ENCODE measurements around the gene SMIM21.

The SMIM21 gene

DNA sequence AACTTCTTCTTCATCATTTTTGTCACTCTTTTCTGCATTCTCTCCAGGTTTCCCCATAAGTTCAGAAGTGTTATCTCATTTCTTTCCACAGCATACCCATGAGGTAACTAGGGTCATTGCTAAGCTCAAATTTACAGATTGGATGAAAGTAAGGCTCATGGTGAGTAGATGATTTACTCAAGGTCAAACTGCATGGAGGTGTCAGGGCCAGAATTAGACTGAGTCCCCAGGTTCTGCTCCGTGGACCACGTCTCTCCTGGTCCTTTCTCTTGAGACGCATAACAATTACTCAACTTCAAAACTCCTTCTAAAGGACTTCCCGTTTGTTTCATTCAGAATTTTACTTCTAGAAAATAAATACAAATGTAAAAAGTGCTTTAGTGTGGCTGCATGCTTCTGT lies 43.4 kb downstream of the SMIM21 start:
- peaks cover 4% of the 10 kb centered on the region for H3K27me3 ChIP-seq (replicated peaks; ENCODE audit: control insufficient read depth, insufficient read depth, low read length, poor library complexity, severe bottlenecking)
- H3K4me1 ChIP-seq (ENCODE audit: control insufficient read depth, insufficient read depth, low read length, poor library complexity, severe bottlenecking): no peaks in the 10 kb centered on the region
- no peak for DNase-seq
- no peaks in the 10 kb centered on the region for H3K36me3 ChIP-seq (ENCODE audit: control insufficient read depth, insufficient read depth, low read length)
- no peaks in the 10 kb centered on the region for H3K9me3 ChIP-seq (ENCODE audit: control insufficient read depth, low read length)
- no peak overlapping the region for H3K27ac ChIP-seq (ENCODE audit: insufficient read depth, low read length, poor library complexity, severe bottlenecking)
- H3K4me3 ChIP-seq (ENCODE audit: insufficient read depth, low read depth, low read length, poor library complexity, severe bottlenecking): no peak overlapping the region

DNA sequence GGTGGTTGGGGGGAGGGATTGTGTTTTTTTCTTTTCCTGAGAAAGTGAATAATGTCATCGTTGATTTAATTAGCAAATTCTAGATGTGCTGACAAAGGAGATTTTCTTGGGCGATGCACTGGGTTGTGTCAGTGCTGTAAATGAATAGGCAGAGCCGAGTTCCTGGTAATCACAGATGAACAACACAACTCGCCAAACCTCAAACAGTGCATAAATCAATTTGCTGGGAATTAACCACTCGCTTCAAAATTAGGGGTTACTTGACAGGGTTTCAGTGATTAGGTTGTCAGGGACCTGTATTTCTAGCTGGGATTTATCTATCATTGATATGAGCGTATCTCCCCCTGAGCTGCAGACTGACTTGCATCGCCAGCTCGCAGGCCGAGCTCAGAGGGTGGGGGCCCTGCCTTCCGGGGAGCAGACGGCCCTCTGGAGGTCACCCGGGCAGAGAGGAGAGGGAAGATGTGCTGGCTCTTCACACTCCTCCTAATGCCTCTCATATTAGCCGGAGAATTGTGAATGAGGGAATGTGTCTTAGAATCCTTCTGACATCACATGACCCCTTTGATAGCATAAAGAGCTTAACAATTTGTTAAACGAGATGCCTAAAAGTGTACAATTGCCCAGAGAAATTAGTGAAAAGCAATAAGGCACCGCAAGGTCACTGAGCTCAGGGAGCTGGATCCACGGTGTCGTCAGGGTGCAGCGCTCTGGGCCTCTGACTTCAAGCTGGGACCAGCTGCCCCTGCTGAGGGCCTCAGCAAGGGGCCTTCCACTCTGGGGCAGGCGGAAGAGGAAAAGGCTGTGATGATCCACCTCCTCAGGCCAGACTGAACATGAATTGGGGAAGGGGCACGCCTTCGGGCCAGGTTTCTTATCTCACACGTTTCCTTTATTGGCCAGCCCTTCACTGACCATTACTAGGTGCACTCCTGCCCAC lies 48.9 kb downstream of the SMIM21 start:
- no peak overlapping the region for H3K27ac ChIP-seq (ENCODE audit: insufficient read depth, low read length, poor library complexity, severe bottlenecking)
- no peaks in the 10 kb centered on the region for H3K36me3 ChIP-seq (ENCODE audit: control insufficient read depth, insufficient read depth, low read length)
- H3K27me3 ChIP-seq (replicated peaks; ENCODE audit: control insufficient read depth, insufficient read depth, low read length, poor library complexity, severe bottlenecking): peaks cover 4% of the 10 kb centered on the region
- no peak for DNase-seq
- H3K4me1 ChIP-seq (ENCODE audit: control insufficient read depth, insufficient read depth, low read length, poor library complexity, severe bottlenecking): no peaks in the 10 kb centered on the region
- no peak overlapping the region for H3K4me3 ChIP-seq (ENCODE audit: insufficient read depth, low read depth, low read length, poor library complexity, severe bottlenecking)
- no peaks in the 10 kb centered on the region for H3K9me3 ChIP-seq (ENCODE audit: control insufficient read depth, low read length)

DNA sequence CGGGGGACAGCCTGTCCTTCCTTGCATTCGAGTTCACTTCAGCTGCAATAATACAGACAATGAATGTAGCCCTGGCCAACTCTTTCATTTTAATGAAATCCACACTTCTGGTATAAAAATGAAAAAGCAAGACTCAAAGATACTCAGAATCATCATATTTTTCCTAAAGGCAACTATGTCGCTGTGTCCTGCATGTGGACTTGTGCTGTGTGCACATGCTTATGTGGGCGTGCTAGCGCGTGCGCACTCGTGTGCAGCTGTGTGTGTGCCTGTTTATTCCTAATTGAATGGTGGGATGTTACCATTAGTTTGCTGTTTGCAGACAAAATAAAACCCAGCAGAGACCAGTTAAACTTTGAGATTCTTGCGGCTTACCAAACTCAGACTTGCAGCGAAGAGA lies 49.6 kb downstream of the SMIM21 start:
- H3K27ac ChIP-seq (ENCODE audit: insufficient read depth, low read length, poor library complexity, severe bottlenecking): no peak overlapping the region
- DNase-seq: no peak
- peaks cover 4% of the 10 kb centered on the region for H3K27me3 ChIP-seq (replicated peaks; ENCODE audit: control insufficient read depth, insufficient read depth, low read length, poor library complexity, severe bottlenecking)
- no peaks in the 10 kb centered on the region for H3K4me1 ChIP-seq (ENCODE audit: control insufficient read depth, insufficient read depth, low read length, poor library complexity, severe bottlenecking)
- H3K9me3 ChIP-seq (ENCODE audit: control insufficient read depth, low read length): no peaks in the 10 kb centered on the region
- H3K36me3 ChIP-seq (ENCODE audit: control insufficient read depth, insufficient read depth, low read length): no peaks in the 10 kb centered on the region
- H3K4me3 ChIP-seq (ENCODE audit: insufficient read depth, low read depth, low read length, poor library complexity, severe bottlenecking): no peak overlapping the region

DNA sequence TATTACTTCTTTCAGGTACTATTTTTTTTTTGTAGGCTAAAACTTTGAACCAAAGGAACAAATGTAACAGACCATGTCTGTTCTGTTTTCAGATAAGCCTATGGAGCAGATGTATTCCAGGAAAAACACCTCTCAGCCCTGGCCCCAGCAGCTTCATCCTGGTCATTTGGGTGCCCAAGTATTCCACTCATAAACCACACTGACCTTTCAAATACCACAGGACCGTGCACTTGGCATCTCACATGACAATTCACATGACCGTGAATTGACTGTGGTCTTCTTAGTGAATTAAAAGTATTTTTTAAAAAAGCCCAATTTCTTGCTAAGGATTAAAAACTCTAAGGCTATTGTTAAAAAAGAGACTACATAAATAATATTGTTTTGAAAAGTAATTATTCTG lies 50.2 kb downstream of the SMIM21 start:
- Histone ChIP-seq H3K9me3 (ENCODE audit: control insufficient read depth, low read length) (no peaks in the 10 kb centered on the region), H3K27me3 (replicated peaks; ENCODE audit: control insufficient read depth, insufficient read depth, low read length, poor library complexity, severe bottlenecking) (peaks cover 4% of the 10 kb centered on the region), H3K4me1 (ENCODE audit: control insufficient read depth, insufficient read depth, low read length, poor library complexity, severe bottlenecking) (no peaks in the 10 kb centered on the region), H3K36me3 (ENCODE audit: control insufficient read depth, insufficient read depth, low read length) (no peaks in the 10 kb centered on the region), H3K27ac (ENCODE audit: insufficient read depth, low read length, poor library complexity, severe bottlenecking) (no peak overlapping the region), H3K4me3 (ENCODE audit: insufficient read depth, low read depth, low read length, poor library complexity, severe bottlenecking) (no peak overlapping the region)
- DNase-seq: no peak

DNA sequence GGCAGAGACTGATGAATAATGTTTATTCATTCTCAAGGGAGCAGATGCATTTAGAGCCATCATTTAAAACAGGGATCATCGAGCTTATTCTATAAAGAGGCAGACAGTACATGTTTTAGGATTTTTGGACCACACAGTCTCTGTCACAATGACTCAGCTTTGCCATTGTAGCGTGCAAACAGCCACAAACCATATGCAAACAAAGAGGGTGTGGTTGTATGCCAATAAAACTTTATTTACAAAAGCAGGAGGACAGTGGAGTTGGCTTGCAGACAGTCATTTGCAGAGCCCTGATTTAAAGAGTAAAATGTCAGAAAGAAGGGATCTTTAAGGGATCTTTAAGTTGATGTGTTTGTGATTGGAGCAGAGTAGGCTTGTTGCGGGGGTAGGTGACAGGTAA lies 51.5 kb downstream of the SMIM21 start:
- Histone ChIP-seq H3K27me3 (replicated peaks; ENCODE audit: control insufficient read depth, insufficient read depth, low read length, poor library complexity, severe bottlenecking) (no peaks in the 10 kb centered on the region), H3K4me1 (ENCODE audit: control insufficient read depth, insufficient read depth, low read length, poor library complexity, severe bottlenecking) (no peaks in the 10 kb centered on the region), H3K27ac (ENCODE audit: insufficient read depth, low read length, poor library complexity, severe bottlenecking) (no peak overlapping the region), H3K9me3 (ENCODE audit: control insufficient read depth, low read length) (no peaks in the 10 kb centered on the region), H3K4me3 (ENCODE audit: insufficient read depth, low read depth, low read length, poor library complexity, severe bottlenecking) (no peak overlapping the region), H3K36me3 (ENCODE audit: control insufficient read depth, insufficient read depth, low read length) (no peaks in the 10 kb centered on the region)
- no peak for DNase-seq

DNA sequence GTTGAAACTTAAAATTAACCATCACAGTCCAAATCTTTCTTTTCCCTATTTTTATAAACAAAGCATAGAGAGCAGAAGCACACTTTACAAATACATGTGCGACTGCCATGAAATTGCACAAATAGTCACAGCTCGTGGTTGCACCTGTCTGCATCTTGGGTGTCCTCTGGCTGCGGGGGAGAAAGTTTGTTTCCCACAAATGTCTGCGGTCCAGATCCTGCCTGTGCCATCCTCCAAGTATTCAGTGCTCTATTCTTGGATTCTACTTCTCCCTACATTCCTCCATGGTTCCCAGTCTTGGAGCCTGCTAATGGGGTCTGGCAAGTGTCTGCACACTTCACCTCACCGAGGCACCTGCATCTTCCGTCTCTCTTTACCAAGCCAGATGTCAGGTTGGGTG lies 52.2 kb downstream of the SMIM21 start:
- no peaks in the 10 kb centered on the region for H3K9me3 ChIP-seq (ENCODE audit: control insufficient read depth, low read length)
- no peak overlapping the region for H3K4me3 ChIP-seq (ENCODE audit: insufficient read depth, low read depth, low read length, poor library complexity, severe bottlenecking)
- DNase-seq: no peak
- H3K36me3 ChIP-seq (ENCODE audit: control insufficient read depth, insufficient read depth, low read length): no peaks in the 10 kb centered on the region
- H3K4me1 ChIP-seq (ENCODE audit: control insufficient read depth, insufficient read depth, low read length, poor library complexity, severe bottlenecking): no peaks in the 10 kb centered on the region
- H3K27ac ChIP-seq (ENCODE audit: insufficient read depth, low read length, poor library complexity, severe bottlenecking): no peak overlapping the region
- no peaks in the 10 kb centered on the region for H3K27me3 ChIP-seq (replicated peaks; ENCODE audit: control insufficient read depth, insufficient read depth, low read length, poor library complexity, severe bottlenecking)

DNA sequence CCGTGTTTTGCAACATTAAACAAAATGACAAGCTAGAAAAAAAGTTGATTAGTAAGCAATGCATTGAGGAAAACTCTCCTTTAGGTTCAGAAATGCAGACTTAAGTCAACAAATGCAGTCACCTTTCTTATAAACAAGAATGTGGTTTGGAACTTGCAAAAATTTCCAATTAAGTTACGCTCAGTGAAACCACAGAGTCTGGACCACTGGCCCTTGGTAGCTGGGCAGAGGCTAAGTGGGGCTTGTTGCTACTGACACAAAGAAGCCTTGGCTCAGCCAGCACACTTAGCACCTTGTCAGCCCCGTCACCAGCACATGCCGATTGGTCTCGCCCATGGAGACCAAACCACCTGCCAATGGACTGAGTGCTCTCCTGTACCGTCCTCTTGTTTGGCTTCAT lies 53.0 kb downstream of the SMIM21 start:
- H3K4me1 ChIP-seq (ENCODE audit: control insufficient read depth, insufficient read depth, low read length, poor library complexity, severe bottlenecking): no peaks in the 10 kb centered on the region
- no peaks in the 10 kb centered on the region for H3K9me3 ChIP-seq (ENCODE audit: control insufficient read depth, low read length)
- H3K36me3 ChIP-seq (ENCODE audit: control insufficient read depth, insufficient read depth, low read length): no peaks in the 10 kb centered on the region
- H3K27ac ChIP-seq (ENCODE audit: insufficient read depth, low read length, poor library complexity, severe bottlenecking): no peak overlapping the region
- no peaks in the 10 kb centered on the region for H3K27me3 ChIP-seq (replicated peaks; ENCODE audit: control insufficient read depth, insufficient read depth, low read length, poor library complexity, severe bottlenecking)
- no peak for DNase-seq
- no peak overlapping the region for H3K4me3 ChIP-seq (ENCODE audit: insufficient read depth, low read depth, low read length, poor library complexity, severe bottlenecking)

DNA sequence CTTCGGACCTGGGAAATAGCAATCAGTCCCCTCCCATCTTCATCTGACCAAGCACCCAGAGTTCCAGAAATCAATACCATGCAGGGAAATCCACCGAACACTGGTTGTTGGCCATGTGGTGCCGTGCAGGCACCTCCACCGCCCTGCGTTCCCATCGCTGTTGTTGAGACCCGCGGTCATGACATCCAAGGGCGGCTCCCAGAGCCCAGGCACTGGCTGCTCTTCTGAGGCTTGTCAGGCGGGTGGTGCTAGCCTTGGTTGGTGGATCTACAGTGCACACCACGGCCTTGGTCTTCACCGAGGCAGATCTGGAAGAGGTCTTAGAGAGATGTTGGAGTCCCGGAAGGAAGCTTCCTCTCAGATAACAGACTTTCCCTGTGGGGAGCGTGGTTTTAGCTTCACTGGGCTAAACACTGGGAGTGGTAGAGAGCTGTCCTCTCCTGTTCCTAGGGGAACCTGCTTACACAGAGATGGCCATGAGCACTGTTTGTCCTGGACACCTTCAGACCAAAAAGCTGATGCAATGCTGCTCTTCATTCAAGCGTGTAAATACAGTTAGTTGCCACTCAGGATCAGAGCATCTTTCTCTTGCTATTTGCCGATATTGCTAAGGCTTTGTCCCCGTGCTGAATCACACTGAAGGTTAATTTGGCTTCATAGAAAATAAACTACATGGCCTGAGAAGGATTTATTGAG lies 58.3 kb downstream of the SMIM21 start:
- no peaks in the 10 kb centered on the region for H3K4me1 ChIP-seq (ENCODE audit: control insufficient read depth, insufficient read depth, low read length, poor library complexity, severe bottlenecking)

DNA sequence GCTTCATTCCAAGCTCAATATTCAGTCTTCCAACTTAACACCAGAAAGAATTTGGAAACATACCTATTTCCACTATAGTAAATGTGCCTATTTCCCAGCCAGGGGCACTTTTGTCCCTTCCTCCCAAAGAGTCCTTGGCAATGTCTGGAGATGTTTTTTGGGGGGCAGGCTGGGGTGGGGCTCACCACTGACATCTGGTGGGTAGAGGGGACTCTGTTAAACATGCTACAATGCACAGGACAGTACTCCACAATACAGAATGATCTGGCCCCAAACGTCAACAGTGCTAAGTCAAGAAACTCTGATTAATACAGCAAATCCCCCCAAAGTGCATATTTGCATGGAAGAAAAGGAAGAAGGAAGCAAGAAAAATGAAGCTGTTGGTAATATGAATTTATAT lies 61.7 kb downstream of the SMIM21 start:
- Histone ChIP-seq H3K9me3 (ENCODE audit: control insufficient read depth, low read length) (no peaks in the 10 kb centered on the region), H3K27me3 (replicated peaks; ENCODE audit: control insufficient read depth, insufficient read depth, low read length, poor library complexity, severe bottlenecking) (no peaks in the 10 kb centered on the region), H3K4me3 (ENCODE audit: insufficient read depth, low read depth, low read length, poor library complexity, severe bottlenecking) (no peak overlapping the region), H3K4me1 (ENCODE audit: control insufficient read depth, insufficient read depth, low read length, poor library complexity, severe bottlenecking) (no peaks in the 10 kb centered on the region), H3K36me3 (ENCODE audit: control insufficient read depth, insufficient read depth, low read length) (no peaks in the 10 kb centered on the region), H3K27ac (ENCODE audit: insufficient read depth, low read length, poor library complexity, severe bottlenecking) (no peak overlapping the region)
- no peak for DNase-seq

More for the DNA sequence above, 58.3 kb downstream of the SMIM21 start:
- Histone ChIP-seq H3K9me3 (ENCODE audit: control insufficient read depth, low read length) (no peaks in the 10 kb centered on the region), H3K27me3 (replicated peaks; ENCODE audit: control insufficient read depth, insufficient read depth, low read length, poor library complexity, severe bottlenecking) (no peaks in the 10 kb centered on the region), H3K4me3 (ENCODE audit: insufficient read depth, low read depth, low read length, poor library complexity, severe bottlenecking) (no peak overlapping the region), H3K27ac (ENCODE audit: insufficient read depth, low read length, poor library complexity, severe bottlenecking) (no peak overlapping the region), H3K36me3 (ENCODE audit: control insufficient read depth, insufficient read depth, low read length) (no peaks in the 10 kb centered on the region)
- DNase-seq: no peak

DNA sequence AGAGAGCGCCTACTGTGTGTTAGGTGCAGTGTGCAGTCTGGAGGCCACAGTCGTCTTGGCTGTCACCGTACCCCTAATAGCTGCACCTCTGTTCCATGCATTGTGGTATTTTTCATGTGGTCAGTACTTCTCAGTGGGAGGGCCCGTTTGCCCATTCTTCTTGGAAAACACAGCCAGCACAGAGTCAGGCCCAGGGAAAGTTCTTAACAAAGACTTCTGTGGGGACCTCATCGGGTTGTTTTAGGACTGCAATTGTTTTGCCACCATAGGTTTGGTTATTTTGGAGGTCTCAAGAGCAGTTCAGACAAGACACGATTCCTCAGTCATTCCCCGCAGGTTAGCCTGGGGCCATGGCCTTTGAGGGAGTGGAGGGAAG lies 62.3 kb downstream of the SMIM21 start:
- no peak for DNase-seq
- H3K4me1 ChIP-seq (ENCODE audit: control insufficient read depth, insufficient read depth, low read length, poor library complexity, severe bottlenecking): no peaks in the 10 kb centered on the region
- H3K4me3 ChIP-seq (ENCODE audit: insufficient read depth, low read depth, low read length, poor library complexity, severe bottlenecking): no peak overlapping the region
- no peaks in the 10 kb centered on the region for H3K27me3 ChIP-seq (replicated peaks; ENCODE audit: control insufficient read depth, insufficient read depth, low read length, poor library complexity, severe bottlenecking)
- H3K36me3 ChIP-seq (ENCODE audit: control insufficient read depth, insufficient read depth, low read length): no peaks in the 10 kb centered on the region
- no peaks in the 10 kb centered on the region for H3K9me3 ChIP-seq (ENCODE audit: control insufficient read depth, low read length)
- H3K27ac ChIP-seq (ENCODE audit: insufficient read depth, low read length, poor library complexity, severe bottlenecking): no peak overlapping the region
